OCI-LY1 (cell line): ENCODE data around the gene ZNF410.

Experiments
- H2AFZ ChIP-seq: fragments of 200-600 bp; sonication (generic), shearing (Covaris generic); 2 replicates; pipeline ENCODE4 v1.6.0; 2014; ENCODE audit warnings: antibody characterized with exemption, mild to moderate bottlenecking, low read length
- H3F3A ChIP-seq: fragments of 200-600 bp; sonication (generic), shearing (Covaris generic); 2 replicates; pipeline ENCODE4 v1.6.0; 2014; ENCODE audit warnings: mild to moderate bottlenecking, antibody characterized with exemption, low read length, moderate library complexity; ENCODE audit not compliant: insufficient read depth
- H3K27ac ChIP-seq: fragments of 200-600 bp; sonication (generic); 2 replicates; pipeline ENCODE4 v1.5.1; 2014; ENCODE audit warnings: low read length, mixed run types, mild to moderate bottlenecking, low read depth; ENCODE audit not compliant: poor library complexity, severe bottlenecking
- H3K27me3 ChIP-seq: fragments of 200-600 bp; sonication (generic); 2 replicates; pipeline ENCODE4 v1.6.0; 2014; ENCODE audit warnings: antibody characterized with exemption, mild to moderate bottlenecking, low read length, moderate library complexity; ENCODE audit not compliant: insufficient read depth
- H3K36me3 ChIP-seq: fragments of 200-600 bp; sonication (generic); 2 replicates; pipeline ENCODE4 v1.6.1; 2014; ENCODE audit warnings: mild to moderate bottlenecking, antibody characterized with exemption, low read length, moderate library complexity, mixed read lengths; ENCODE audit not compliant: insufficient read depth
- H3K4me1 ChIP-seq: fragments of 200-600 bp; sonication (generic); 2 replicates; pipeline ENCODE4 v1.5.1; 2014; ENCODE audit warnings: mild to moderate bottlenecking, low read length, moderate library complexity; ENCODE audit not compliant: insufficient read depth, severe bottlenecking
- H3K4me2 ChIP-seq: fragments of 200-600 bp; sonication (generic), shearing (Covaris generic); 2 replicates; pipeline ENCODE4 v1.6.1; 2014; ENCODE audit warnings: low read length
- H3K4me3 ChIP-seq: fragments of 200-600 bp; sonication (generic); 2 replicates; pipeline ENCODE4 v1.5.1; 2014; ENCODE audit warnings: low read length, low read depth, mild to moderate bottlenecking, mixed read lengths; ENCODE audit not compliant: poor library complexity, severe bottlenecking
- H3K79me2 ChIP-seq: fragments of 200-600 bp; shearing (Covaris generic); 2 replicates; pipeline ENCODE4 v1.6.1; 2016; ENCODE audit warnings: mixed run types, low read length, mixed read lengths; ENCODE audit not compliant: insufficient read depth
- H3K9ac ChIP-seq: fragments of 200-600 bp; sonication (generic), shearing (Covaris generic); 2 replicates; pipeline ENCODE4 v1.6.1; 2014; ENCODE audit warnings: mild to moderate bottlenecking, low read length, mixed read lengths
- H3K9me2 ChIP-seq: fragments of 200-600 bp; sonication (generic), shearing (Covaris generic); 2 replicates; pipeline ENCODE4 v1.6.1; 2014; ENCODE audit warnings: low read depth, mild to moderate bottlenecking, low read length, mixed read lengths
- H3K9me3 ChIP-seq: fragments of 200-600 bp; shearing (Covaris generic); 2 replicates; pipeline ENCODE4 v1.6.1; 2014; ENCODE audit warnings: low read length, mixed read lengths
- H4K20me1 ChIP-seq: fragments of 200-600 bp; sonication (generic), shearing (Covaris generic); 2 replicates; pipeline ENCODE4 v1.6.0; 2016; ENCODE audit warnings: mild to moderate bottlenecking, low read length; ENCODE audit not compliant: insufficient read depth
- CTCF ChIP-seq: fragments of 200-600 bp; sonication (generic), shearing (Covaris generic); IDR thresholded peaks from 2 replicates; pipeline ENCODE4 v1.5.1; 2017; ENCODE audit warnings: mild to moderate bottlenecking, antibody characterized with exemption, low read length, moderate library complexity, mixed read lengths
- EZH2 ChIP-seq: fragments of 200-600 bp; sonication (generic), shearing (Covaris generic); IDR thresholded peaks from 2 replicates; pipeline ENCODE4 v1.8.0; 2017; ENCODE audit warnings: borderline replicate concordance, mixed run types, mild to moderate bottlenecking, antibody characterized with exemption, low read length, moderate library complexity, mixed read lengths

ZNF410 gene

DNA sequence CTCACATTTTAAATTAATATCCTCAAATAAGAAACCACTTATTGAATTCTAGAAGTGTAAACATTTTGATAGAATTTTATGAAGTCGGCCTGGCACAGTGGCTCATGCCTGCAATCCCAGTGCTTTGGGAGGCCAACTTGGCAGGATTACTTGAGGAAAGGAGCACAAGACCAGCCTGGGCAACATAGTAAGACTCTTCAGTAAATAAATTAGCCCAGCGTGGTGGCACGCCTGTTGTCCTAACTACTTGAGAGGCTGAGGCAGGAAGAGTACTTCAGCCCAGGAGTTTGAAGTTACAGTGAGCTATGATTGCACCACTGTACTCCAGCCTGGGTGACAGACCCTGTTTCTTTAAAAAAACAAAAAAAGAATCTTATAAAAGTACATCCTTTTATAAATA, 8.9 kb upstream of the ZNF410 start:
- H3K9ac ChIP-seq, result no peak overlapping the region

DNA sequence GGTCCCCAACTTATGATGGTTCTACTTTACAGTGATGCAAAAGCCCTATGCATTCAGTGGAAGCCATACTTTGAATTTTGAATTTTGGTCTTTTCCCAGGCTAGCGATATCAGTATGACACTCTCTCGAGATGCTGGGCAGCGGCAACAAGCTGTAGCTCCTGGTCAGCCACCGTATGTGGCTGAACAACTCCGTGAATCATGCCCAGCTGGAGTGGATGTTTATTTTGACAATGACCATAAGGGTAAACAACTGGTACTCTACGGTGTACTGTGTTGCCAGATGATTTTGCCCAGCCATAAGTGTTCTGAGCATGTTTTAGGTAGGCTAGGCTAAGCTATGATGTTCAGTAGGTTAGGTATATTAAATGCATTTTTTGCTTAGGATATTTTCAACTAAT, 8.2 kb upstream of the ZNF410 start:
- H3K4me2 ChIP-seq, result no peak overlapping the region
- H3K9me3 ChIP-seq, result no peaks in the 10 kb centered on the region
- no peaks in the 10 kb centered on the region for H3K36me3 ChIP-seq
- H2AFZ ChIP-seq, result no peak overlapping the region
- H3K9ac ChIP-seq, result no peak overlapping the region
- no peak for TF ChIP-seq EZH2
- TF ChIP-seq CTCF, result no peak
- H3K4me1 ChIP-seq, result no peaks in the 10 kb centered on the region
- H3F3A ChIP-seq, result no peaks in the 10 kb centered on the region
- no peaks in the 10 kb centered on the region for H3K79me2 ChIP-seq
- H4K20me1 ChIP-seq, result no peaks in the 10 kb centered on the region
- no peak overlapping the region for H3K27ac ChIP-seq
- no peaks in the 10 kb centered on the region for H3K9me2 ChIP-seq
- H3K27me3 ChIP-seq, result no peaks in the 10 kb centered on the region
- no peak overlapping the region for H3K4me3 ChIP-seq

More for the DNA sequence above, 8.9 kb upstream of the ZNF410 start:
- Histone ChIP-seq H3K9me3 (no peaks in the 10 kb centered on the region), H3K79me2 (no peaks in the 10 kb centered on the region), H3K4me3 (no peak overlapping the region), H3F3A (no peaks in the 10 kb centered on the region), H2AFZ (no peak overlapping the region), H3K27ac (no peak overlapping the region), H3K36me3 (no peaks in the 10 kb centered on the region), H3K9me2 (no peaks in the 10 kb centered on the region), H4K20me1 (no peaks in the 10 kb centered on the region), H3K4me1 (no peaks in the 10 kb centered on the region), H3K27me3 (no peaks in the 10 kb centered on the region), H3K4me2 (no peak overlapping the region)
- TF ChIP-seq EZH2 (no peak), CTCF (no peak)

- H2AFZ ChIP-seq, result no peak overlapping the region
- H3K4me3 ChIP-seq, result no peak overlapping the region
- TF ChIP-seq CTCF (no peak), EZH2 (no peak)
- H3K9me2 ChIP-seq, result no peaks in the 10 kb centered on the region
- no peak overlapping the region for H3K4me2 ChIP-seq
- H3K36me3 ChIP-seq, result no peaks in the 10 kb centered on the region
- H3K4me1 ChIP-seq, result no peaks in the 10 kb centered on the region
- H3K27me3 ChIP-seq, result no peaks in the 10 kb centered on the region
- H4K20me1 ChIP-seq, result no peaks in the 10 kb centered on the region
- no peak overlapping the region for H3K27ac ChIP-seq
- H3K79me2 ChIP-seq, result no peaks in the 10 kb centered on the region
- no peaks in the 10 kb centered on the region for H3F3A ChIP-seq
- H3K9ac ChIP-seq, result no peak overlapping the region
- H3K9me3 ChIP-seq, result no peaks in the 10 kb centered on the region
These were observed 7.6 kb upstream of the ZNF410 start for GRCh38 chr14:73879027-73879426.
